Measurements from ENCODE around the gene CRHR1.

CRHR1 gene

DNA sequence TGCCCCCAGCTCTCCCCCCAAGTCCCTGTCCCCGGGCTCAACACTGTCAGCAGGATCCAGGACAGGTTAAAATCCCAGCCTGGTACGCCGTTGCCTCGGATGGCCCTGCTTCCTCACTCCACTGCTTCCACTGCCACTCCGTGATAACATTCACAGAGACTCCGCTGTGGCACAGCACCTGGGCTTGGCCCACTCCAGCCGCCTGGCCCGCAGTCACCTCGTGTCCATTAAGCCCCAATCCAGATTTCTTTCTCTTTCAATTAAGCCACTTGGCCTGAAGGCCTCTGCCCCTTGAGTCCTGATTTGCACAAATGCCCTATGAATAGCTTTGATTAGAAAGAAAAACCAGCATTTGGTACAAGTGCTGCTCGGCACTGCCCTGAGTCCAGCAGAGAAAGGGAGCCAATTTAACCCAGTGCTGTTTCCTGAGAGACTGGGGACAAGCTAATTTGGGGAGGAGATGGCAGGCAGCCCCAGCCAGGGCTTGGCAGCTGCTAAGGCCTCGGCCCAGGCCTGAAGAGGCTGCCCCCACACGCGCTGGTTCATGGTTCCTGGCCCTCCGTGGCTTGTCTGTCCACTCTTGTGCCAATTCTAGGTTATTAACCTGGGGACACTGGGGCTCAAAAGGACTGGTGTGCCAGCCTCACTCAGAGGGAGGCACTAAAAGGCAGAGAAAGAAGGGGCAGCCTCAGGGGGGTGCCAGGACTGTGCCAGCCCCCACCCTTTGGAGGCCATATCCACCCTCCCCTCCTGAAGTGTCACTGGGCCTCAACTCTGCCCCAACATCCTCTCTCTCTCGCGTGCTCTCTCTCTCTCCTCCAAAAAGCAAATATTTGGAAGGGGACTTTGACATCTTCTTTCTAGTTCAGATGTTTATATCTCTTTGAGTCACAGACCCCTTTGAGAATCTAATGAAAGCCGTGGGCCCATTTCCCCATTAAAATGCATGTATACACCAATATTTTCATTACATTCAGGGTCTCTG is 30.8 kb downstream of the CRHR1 start:
- no peak for TF ChIP-seq POLR2A (IDR thresholded peaks at IDR 0.05; ENCODE audit: low read depth, low read length)
- no peak for TF ChIP-seq POLR2AphosphoS5 (IDR thresholded peaks at IDR 0.05; ENCODE audit: low read depth, low read length)
- TF ChIP-seq TAF1 (IDR thresholded peaks at IDR 0.05; ENCODE audit: borderline replicate concordance, low read depth, low read length) = no peak
- no peak for DNase-seq (ENCODE audit: insufficient read length)
- no peak for FAIRE-seq

DNA sequence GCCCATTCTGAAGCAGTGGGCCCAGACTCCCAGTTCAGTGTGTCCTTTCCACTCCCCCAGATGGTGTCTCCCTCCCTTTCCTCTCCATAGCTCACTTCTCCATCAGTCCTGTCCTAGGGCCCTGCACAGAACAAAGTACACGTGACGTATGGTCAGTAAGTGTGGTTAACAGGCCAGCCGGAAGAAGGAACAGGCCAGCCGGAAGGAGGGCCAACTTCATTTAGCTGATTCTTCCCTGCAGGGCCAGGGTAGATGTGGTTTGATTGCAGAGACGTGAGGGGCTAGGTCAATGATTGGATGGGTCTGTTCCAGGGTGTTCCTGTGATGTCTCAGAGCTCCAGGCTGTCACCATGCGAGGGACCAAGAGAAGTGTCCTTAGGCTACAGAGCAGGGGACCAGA is 31.6 kb downstream of the CRHR1 start:
- TF ChIP-seq POLR2A (IDR thresholded peaks at IDR 0.05; ENCODE audit: low read depth, low read length) (no peak), POLR2AphosphoS5 (IDR thresholded peaks at IDR 0.05; ENCODE audit: low read depth, low read length) (no peak), TAF1 (IDR thresholded peaks at IDR 0.05; ENCODE audit: borderline replicate concordance, low read depth, low read length) (no peak)
- no peak for FAIRE-seq
- no peak for DNase-seq (ENCODE audit: insufficient read length)

DNA sequence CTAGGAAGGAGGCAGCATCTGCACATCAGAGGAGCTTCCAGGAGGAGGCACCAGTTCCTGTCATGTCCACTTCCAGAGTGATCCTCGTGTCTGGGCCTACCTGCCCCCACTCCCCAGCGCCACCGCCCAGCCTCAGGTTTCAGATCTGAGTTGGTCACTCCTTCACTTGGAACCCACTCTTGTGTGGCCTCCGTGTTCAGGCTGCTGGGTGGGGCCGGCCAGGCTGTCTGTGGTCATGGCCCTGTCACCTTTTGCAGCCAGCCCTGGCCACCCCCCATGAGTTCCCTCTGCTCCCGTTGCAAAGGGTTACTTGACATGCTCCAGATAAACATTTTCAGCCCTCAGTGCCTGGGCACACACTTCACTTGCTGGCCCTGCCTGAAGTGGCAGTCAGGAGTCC is 33.9 kb downstream of the CRHR1 start:
- DNase-seq (ENCODE audit: insufficient read length) = no peak
- no peak for TF ChIP-seq TAF1 (IDR thresholded peaks at IDR 0.05; ENCODE audit: borderline replicate concordance, low read depth, low read length)
- TF ChIP-seq POLR2AphosphoS5 (IDR thresholded peaks at IDR 0.05; ENCODE audit: low read depth, low read length) = no peak
- no peak for TF ChIP-seq POLR2A (IDR thresholded peaks at IDR 0.05; ENCODE audit: low read depth, low read length)
- FAIRE-seq = no peak

DNA sequence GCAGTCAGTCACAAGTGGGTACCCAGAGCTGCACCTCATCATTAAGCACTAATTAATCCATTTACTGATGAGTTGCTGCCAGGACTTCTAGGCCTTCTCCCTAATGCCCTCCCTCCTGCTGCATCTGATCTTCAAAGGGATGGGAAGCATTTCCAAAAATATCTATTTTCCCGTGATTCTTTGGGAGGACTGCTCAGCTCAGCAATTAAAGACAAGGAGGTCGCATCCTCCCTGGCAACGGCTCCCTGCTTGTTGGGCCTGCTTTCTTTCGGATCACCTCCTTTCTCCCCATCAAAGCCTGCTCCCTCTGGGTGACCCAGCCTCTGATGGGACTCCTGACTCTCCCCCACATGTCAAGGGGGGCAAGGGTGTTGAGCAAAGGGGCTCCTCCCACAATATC is 34.6 kb downstream of the CRHR1 start:
- TF ChIP-seq TAF1 (IDR thresholded peaks at IDR 0.05; ENCODE audit: borderline replicate concordance, low read depth, low read length) = no peak
- TF ChIP-seq POLR2AphosphoS5 (IDR thresholded peaks at IDR 0.05; ENCODE audit: low read depth, low read length) = no peak
- no peak for TF ChIP-seq POLR2A (IDR thresholded peaks at IDR 0.05; ENCODE audit: low read depth, low read length)
- DNase-seq (ENCODE audit: insufficient read length) (no peak), FAIRE-seq (no peak)

DNA sequence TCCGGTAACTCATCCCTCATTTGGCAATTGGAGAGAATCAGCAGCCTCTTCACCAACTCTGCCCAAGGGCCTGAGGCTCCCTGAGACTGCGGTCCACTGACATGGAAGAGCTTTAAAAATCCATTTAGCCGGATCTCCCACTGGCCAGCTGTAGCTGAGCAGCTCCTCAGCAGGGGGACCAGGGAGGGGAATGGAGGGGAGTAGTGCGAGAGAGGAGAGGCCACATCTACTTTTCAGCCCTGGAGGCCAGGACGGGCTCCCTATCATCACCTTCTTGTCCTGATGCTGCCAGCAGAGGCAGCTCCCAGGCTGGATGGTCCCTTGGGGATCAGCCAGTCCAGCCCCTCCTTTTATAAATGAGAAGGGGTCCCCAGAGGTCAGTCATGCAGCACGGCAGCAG is 35.5 kb downstream of the CRHR1 start:
- DNase-seq (ENCODE audit: insufficient read length) (no peak), FAIRE-seq (no peak)
- no peak for TF ChIP-seq POLR2A (IDR thresholded peaks at IDR 0.05; ENCODE audit: low read depth, low read length)
- no peak for TF ChIP-seq TAF1 (IDR thresholded peaks at IDR 0.05; ENCODE audit: borderline replicate concordance, low read depth, low read length)
- no peak for TF ChIP-seq POLR2AphosphoS5 (IDR thresholded peaks at IDR 0.05; ENCODE audit: low read depth, low read length)

DNA sequence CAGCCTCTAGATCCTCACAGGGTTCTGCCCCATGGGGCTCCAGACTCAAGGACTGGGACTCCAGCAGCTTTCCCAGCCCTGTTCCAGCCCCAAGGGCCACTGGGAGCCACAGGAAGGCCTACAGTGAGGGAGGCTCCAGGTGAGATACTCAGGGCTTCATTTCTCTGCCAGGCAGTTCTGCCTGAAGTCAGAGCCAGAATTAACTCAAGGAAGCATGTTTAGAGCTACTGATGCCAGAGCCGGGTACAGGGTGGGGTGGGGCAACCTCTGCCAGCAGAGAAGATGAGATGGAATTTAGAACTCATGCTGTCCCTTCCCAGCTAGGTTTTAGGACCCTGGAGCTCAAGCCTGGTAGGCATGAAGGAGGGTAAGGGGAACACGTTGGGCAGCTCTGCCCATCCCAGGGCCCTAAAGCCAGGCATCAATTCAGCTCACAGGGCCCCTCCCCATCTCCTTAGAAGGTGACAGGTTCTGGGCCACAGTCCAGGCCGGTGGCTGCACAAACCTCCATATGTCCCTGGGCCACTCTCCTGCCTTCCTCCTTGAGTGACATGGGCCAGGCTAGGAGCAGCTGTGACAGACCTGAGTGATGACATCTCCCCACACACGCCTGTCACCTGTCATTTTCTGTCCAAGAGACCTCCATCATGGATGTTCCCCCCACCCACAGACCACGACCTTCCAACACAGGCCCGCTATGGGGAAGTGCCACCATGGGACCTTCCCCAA is 36.1 kb downstream of the CRHR1 start:
- no peak for FAIRE-seq
- TF ChIP-seq TAF1 (IDR thresholded peaks at IDR 0.05; ENCODE audit: borderline replicate concordance, low read depth, low read length) = no peak
- no peak for TF ChIP-seq POLR2AphosphoS5 (IDR thresholded peaks at IDR 0.05; ENCODE audit: low read depth, low read length)
- no peak for TF ChIP-seq POLR2A (IDR thresholded peaks at IDR 0.05; ENCODE audit: low read depth, low read length)
- DNase-seq (ENCODE audit: insufficient read length) = no peak

DNA sequence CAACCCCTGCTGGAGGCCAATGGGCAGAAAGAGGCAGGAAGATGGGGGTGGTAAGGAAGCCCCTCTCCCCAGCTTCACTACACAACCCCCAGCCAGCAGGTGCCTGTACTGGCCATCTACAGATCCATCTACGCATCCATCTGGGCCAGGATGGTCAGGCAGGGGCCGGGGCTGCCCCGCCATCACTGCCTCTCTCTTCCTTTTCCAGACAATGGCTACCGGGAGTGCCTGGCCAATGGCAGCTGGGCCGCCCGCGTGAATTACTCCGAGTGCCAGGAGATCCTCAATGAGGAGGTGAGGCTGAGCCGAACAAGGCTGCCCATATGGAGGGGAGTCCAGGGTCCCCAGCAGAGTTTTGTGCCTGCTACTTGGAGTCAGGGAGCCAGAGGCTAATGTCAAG is 37.0 kb downstream of the CRHR1 start:
- DNase-seq (ENCODE audit: insufficient read length) = no peak
- TF ChIP-seq POLR2A (IDR thresholded peaks at IDR 0.05; ENCODE audit: low read depth, low read length) (no peak), TAF1 (IDR thresholded peaks at IDR 0.05; ENCODE audit: borderline replicate concordance, low read depth, low read length) (no peak), POLR2AphosphoS5 (IDR thresholded peaks at IDR 0.05; ENCODE audit: low read depth, low read length) (no peak)
- no peak for FAIRE-seq

DNA sequence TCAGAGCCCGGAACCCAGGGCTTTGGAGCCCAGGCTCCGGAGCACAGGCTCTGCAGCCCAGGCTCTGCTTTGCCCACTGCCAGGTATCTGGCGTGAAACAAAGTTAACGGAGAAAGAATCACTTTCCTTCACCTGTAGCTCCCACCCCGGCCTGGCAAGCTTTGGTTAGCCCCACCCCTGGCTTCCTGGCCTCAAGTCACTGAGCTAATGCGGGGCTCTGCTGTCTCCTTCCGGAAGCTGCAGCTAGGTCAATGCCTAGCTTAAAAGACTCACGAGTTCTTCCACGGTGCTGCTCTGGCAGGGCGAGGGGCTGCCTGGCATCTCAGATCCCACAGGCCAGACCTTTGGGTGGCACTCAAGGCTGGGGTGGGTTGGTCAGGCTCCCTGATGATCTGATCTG is 39.5 kb downstream of the CRHR1 start:
- DNase-seq (ENCODE audit: insufficient read length) (no peak), FAIRE-seq (no peak)
- no peak for TF ChIP-seq POLR2A (IDR thresholded peaks at IDR 0.05; ENCODE audit: low read depth, low read length)
- TF ChIP-seq POLR2AphosphoS5 (IDR thresholded peaks at IDR 0.05; ENCODE audit: low read depth, low read length) = no peak
- TF ChIP-seq TAF1 (IDR thresholded peaks at IDR 0.05; ENCODE audit: borderline replicate concordance, low read depth, low read length) = no peak

DNA sequence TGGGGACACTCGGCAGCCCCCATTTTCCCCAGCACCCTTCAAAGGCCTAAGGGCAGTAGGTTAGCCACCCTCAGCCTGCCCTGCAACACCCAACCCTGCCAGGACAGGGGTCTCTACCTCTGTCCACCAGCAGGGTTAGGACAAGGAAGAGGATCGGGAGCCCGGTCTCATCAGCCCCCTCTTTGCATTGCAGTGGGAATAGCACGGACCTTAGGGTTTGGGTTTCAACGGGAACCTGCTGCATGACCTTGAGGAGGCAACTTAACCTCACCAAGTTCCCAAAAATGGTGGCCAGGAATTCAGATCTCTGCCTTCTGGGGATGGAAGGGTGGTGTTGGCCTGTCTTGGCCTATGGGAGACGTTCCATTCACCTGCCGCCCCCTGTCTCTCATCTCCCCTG is 40.4 kb downstream of the CRHR1 start:
- FAIRE-seq = no peak
- no peak for DNase-seq (ENCODE audit: insufficient read length)
- no peak for TF ChIP-seq TAF1 (IDR thresholded peaks at IDR 0.05; ENCODE audit: borderline replicate concordance, low read depth, low read length)
- no peak for TF ChIP-seq POLR2A (IDR thresholded peaks at IDR 0.05; ENCODE audit: low read depth, low read length)
- no peak for TF ChIP-seq POLR2AphosphoS5 (IDR thresholded peaks at IDR 0.05; ENCODE audit: low read depth, low read length)

DNA sequence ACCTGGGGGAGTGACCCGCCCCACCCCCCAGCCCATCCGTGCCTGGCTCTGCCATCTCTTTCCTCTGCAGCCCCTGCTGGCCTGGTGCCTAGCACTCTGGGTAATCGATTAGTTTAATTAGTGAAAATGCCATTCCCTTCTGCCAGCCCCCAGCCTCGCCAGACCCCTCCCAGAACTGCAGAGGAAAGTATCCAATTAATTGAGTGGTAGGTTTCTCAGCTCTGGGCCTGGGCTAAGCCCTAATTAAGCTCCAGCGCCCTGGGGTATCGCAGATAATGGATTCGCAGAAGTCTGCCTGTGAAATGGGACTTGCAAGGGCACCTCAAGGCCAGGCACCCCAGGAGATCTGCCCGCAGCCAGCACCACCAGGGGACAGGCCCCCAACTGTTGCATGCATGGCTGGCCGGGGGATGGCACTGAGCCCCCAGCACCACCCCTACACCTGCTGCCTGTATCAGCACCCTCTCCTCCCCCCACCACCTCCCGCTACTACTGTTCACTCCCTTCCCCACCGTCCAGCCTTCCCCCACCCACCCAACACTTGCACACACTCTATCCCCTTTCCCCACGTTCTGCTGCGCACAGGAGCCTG is 40.9 kb downstream of the CRHR1 start:
- no peak for TF ChIP-seq POLR2AphosphoS5 (IDR thresholded peaks at IDR 0.05; ENCODE audit: low read depth, low read length)
- no peak for TF ChIP-seq POLR2A (IDR thresholded peaks at IDR 0.05; ENCODE audit: low read depth, low read length)
- no peak for TF ChIP-seq TAF1 (IDR thresholded peaks at IDR 0.05; ENCODE audit: borderline replicate concordance, low read depth, low read length)
- FAIRE-seq (no peak), DNase-seq (ENCODE audit: insufficient read length) (no peak)

DNA sequence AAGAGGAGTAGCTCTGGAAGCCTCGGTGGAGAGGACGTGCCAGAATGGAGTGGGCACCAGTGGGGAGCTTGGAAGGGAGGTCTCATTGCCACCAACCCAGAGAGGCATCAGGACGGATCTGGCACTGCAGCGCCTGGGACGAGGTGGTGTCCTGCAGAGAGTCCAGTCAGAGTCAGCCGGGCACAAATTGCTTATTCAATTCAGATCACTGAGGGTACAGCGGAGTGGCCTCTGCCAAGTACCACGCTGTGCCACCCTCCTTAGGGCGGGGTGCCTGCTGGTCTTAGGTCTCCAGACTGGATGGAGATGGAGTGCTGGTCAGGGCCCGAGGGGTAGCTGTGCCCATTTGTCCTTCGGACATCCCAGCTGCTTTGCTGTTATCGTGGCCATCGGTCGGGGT is 41.7 kb downstream of the CRHR1 start:
- DNase-seq (ENCODE audit: insufficient read length) (no peak), FAIRE-seq (no peak)
- TF ChIP-seq TAF1 (IDR thresholded peaks at IDR 0.05; ENCODE audit: borderline replicate concordance, low read depth, low read length) = no peak
- no peak for TF ChIP-seq POLR2AphosphoS5 (IDR thresholded peaks at IDR 0.05; ENCODE audit: low read depth, low read length)
- no peak for TF ChIP-seq POLR2A (IDR thresholded peaks at IDR 0.05; ENCODE audit: low read depth, low read length)

Data from GM12892 (cell line).